Spinal cord (tissue), 10 donors: Measurements from ENCODE around the gene LMF2. TPM values are rescaled to one million over a fixed set of nuclear protein-coding genes. Genes with fewer than 3 reads are reported as not detected.

Experiments
- DNase-seq, 6 donors: peaks; one replicate each; pipeline versions ENCODE4 v3.0.0 to v3.0.0-alpha.2; 2013 to 2015; ENCODE audit warnings: low spot score in 6 of 6, low read depth in 4 of 6
- H3K27ac ChIP-seq: one replicate; pipeline ENCODE4 v1.5.1; 2013; ENCODE audit warnings: low read depth, low read length, control low read depth
- H3K27me3 ChIP-seq: one replicate; pipeline ENCODE4 v1.6.1; 2013; ENCODE audit warnings: low read length; ENCODE audit not compliant: control insufficient read depth, insufficient read depth
- H3K36me3 ChIP-seq: one replicate; pipeline ENCODE4 v1.6.1; 2013; ENCODE audit warnings: low read length; ENCODE audit not compliant: control insufficient read depth, insufficient read depth
- H3K4me1 ChIP-seq: one replicate; pipeline ENCODE4 v1.6.1; 2013; ENCODE audit warnings: low read length; ENCODE audit not compliant: control insufficient read depth, insufficient read depth
- H3K4me3 ChIP-seq: one replicate; pipeline ENCODE4 v1.5.1; 2013; ENCODE audit warnings: low read depth, low read length, control low read depth
- H3K9me3 ChIP-seq: one replicate; pipeline ENCODE4 v1.6.1; 2013; ENCODE audit warnings: low read length; ENCODE audit not compliant: control insufficient read depth, insufficient read depth
- WGBS: methylation state at CpG from one replicate; pipeline ENCODE4 v1.1.5; 2013; ENCODE audit warnings: missing lambda C conversion rate; ENCODE audit not compliant: insufficient coverage; 5-methylcytosine and 5-hydroxymethylcytosine counted together
- polyA plus RNA-seq, 2 donors: library from polyadenylated mRNA; unstranded; fragments of 120-200 nt; gene quantifications; one replicate each; pipeline ENCODE4 v1.2.1, GENCODE V29; 2013; ENCODE audit not compliant: insufficient read length in 2 of 2
- total RNA-seq, 2 donors: library from RNA; depleted of rRNA in 1 of 2; stranded (reverse); fragments of 120-200 nt in 1 of 2; fragments of >200 nt in 1 of 2; gene quantifications; one replicate each; pipeline versions ENCODE4 v1.2.3 to v1.2.4, GENCODE V29; 2013 to 2014
- donor health status: healthy.

The LMF2 gene
- total and polyA plus RNA-seq, 4 donors, result 16.0 to 69.6 (median 50.4) TPM

DNA sequence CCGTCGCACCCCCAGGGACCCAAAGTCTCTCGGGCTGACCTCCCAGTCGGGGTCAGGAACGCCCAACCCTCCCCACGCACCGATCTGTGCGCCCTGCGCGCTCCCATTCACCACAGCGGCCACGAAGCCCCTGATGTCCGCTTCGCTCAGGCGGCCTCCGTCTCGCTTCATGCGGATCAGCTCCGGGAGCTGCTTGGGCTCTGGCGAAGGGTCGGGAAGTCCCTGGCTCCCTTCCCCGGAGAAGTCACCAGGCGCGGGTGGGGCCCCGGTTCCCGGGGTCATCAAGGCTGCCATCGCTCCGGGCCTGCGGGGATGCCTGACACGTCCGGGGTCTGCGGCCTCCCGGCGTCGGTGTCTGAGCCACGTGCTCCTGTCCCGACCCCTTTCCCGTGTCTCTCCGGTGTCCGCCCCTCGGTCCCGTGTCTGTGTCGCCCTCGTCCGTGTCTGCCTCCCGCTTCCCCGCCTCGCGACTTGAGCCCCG is 22.0 kb upstream of the LMF2 start:
- Histone ChIP-seq H3K27me3 (peaks cover 56% of the 10 kb centered on the region), H3K27ac (no peak overlapping the region), H3K4me1 (peaks cover 55% of the 10 kb centered on the region), H3K4me3 (peak overlapping the region; percentile 9), H3K9me3 (no peaks in the 10 kb centered on the region), H3K36me3 (peaks cover 13% of the 10 kb centered on the region)
- WGBS, result 8% methylated on average over 50 of the region's 50 CpGs
- DNase-seq, result peak in 1 of 6 donors; percentile 29

GRCh38 chr22:50528682-50529415 is 21.3 kb upstream of the LMF2 start:
- no peak overlapping the region for H3K4me3 ChIP-seq

GRCh38 chr22:50527921-50528681 is 20.6 kb upstream of the LMF2 start:
- Histone ChIP-seq H3K27me3 (peaks cover 43% of the 10 kb centered on the region), H3K4me3 (no peak overlapping the region), H3K36me3 (peaks cover 26% of the 10 kb centered on the region), H3K9me3 (no peaks in the 10 kb centered on the region), H3K4me1 (peaks cover 65% of the 10 kb centered on the region), H3K27ac (no peak overlapping the region)
- 95% methylated on average over 11 of the region's 18 CpGs for WGBS
- DNase-seq, result no peak

More at GRCh38 chr22:50528682-50529415, 21.3 kb upstream of the LMF2 start:
- Histone ChIP-seq H3K36me3 (peaks cover 19% of the 10 kb centered on the region), H3K9me3 (no peaks in the 10 kb centered on the region), H3K27ac (no peak overlapping the region), H3K4me1 (peaks cover 61% of the 10 kb centered on the region), H3K27me3 (peaks cover 50% of the 10 kb centered on the region)
- no peak for DNase-seq
- 52% methylated on average over 15 of the region's 15 CpGs for WGBS

- Histone ChIP-seq H3K4me1 (peaks cover 60% of the 10 kb centered on the region), H3K9me3 (no peaks in the 10 kb centered on the region), H3K36me3 (peaks cover 36% of the 10 kb centered on the region), H3K27ac (no peak overlapping the region), H3K27me3 (peaks cover 33% of the 10 kb centered on the region), H3K4me3 (peak overlapping the region; percentile 48)
- WGBS, result 47% methylated on average over 24 of the region's 29 CpGs
- peak in 1 of 6 donors; percentile 27 for DNase-seq
These were observed 19.6 kb upstream of the LMF2 start for GRCh38 chr22:50526834-50527801.

DNA sequence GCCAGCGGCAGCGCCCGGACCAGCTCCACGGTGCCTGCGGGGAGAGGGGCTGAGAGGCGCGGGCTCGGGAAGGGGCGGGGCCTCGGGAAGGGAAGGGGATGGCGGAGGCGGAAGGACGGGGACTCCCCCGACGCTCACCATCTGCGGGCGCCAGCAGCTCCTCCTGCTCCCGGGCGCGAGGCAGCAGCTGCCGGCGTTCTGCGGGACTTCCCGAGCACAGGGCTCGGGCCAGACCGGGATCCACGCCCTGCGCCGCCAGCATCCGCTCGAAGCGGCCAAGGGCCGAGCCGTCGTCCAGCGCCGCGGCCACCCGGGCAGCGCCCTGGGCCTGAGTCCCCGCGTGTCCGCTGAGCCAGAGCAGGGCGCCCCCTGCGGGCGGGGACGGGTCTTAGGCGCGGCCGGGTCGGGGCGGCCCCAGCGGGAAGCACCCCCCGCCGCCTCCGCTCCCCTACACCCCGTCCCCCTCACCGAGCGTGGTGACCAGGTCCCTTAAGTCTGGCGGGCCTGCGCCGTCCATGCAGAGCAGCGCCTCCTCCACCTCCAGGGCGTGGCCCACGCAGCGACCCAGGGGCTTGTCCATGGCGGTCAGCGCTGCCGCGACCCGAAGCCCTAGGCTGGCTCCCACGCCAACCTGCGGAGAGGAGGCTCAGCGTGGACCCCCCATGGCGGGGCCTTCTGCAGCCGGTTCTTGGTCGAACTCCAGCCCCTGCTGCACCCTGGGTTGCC is 18.8 kb upstream of the LMF2 start:
- H3K9me3 ChIP-seq, result no peaks in the 10 kb centered on the region
- peak in 5 of 6 donors; percentile 53 to 95 (median 74) for DNase-seq
- peaks cover 51% of the 10 kb centered on the region for H3K4me1 ChIP-seq
- H3K27me3 ChIP-seq, result peaks cover 24% of the 10 kb centered on the region
- WGBS, result under 1% methylated on average over 77 of the region's 77 CpGs
- peak overlapping the region; percentile 85 for H3K27ac ChIP-seq
- H3K36me3 ChIP-seq, result peaks cover 44% of the 10 kb centered on the region
- H3K4me3 ChIP-seq, result peak overlapping the region; percentile 48

DNA sequence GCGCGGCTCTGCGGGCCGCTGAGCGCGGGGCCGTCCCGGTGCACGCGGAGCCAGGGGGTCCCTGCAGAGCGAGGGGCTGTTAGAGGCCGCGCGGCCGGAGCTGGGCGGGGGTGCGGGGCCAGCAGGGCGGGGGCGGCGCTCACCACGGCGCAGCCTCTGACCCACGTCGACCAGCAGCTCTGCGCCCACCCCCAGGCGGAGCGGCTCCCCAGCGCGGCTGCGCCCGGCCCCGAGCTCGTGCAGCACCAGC is 18.3 kb upstream of the LMF2 start:
- 0% methylated on average over 33 of the region's 33 CpGs for WGBS
- Histone ChIP-seq H3K36me3 (peaks cover 49% of the 10 kb centered on the region), H3K4me3 (peak overlapping the region; percentile 57), H3K27me3 (peaks cover 19% of the 10 kb centered on the region), H3K4me1 (peaks cover 46% of the 10 kb centered on the region), H3K9me3 (no peaks in the 10 kb centered on the region), H3K27ac (peak overlapping the region; percentile 85)
- DNase-seq, result no peak

- Histone ChIP-seq H3K4me3 (peak within 1 kb of the TSS; percentile 57), H3K4me1 (peaks cover 41% of the 10 kb centered on the region), H3K36me3 (peaks cover 54% of the 10 kb centered on the region), H3K27ac (peak within 1 kb of the TSS; percentile 85), H3K9me3 (no peaks in the 10 kb centered on the region), H3K27me3 (peaks cover 14% of the 10 kb centered on the region)
- WGBS, result under 1% methylated on average over 84 of the region's 84 CpGs
- DNase-seq, result peak; percentile 92 to 99 (median 96)
These were observed 17.8 kb upstream of the LMF2 start, which contains the start of gene SCO2 for GRCh38 chr22:50525104-50525857. TSS of gene SCO2 (minus strand) at chr22:50525598. CDS start at chr22:50524411, 1,187 bp downstream.

DNA sequence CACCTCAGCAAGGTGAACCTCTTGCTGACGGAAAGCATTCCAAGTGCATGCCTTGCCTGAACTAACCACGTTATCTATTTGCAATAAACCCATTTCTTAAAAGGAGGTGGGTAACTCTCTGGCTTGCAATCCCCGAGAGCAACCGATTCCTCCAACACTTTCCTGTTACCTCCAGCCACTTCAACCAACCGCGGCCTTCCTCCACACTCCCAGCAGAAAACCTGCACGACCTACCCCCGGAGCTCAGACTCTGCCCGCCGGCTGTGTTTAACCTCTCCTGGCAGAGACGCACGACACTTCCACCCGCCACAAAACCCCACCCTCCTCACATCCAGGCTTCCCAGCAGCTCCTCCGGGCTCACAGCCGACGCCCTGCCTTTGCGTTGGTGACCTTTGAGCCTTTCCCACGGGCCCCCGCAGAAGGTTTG is 17.2 kb upstream of the LMF2 start:
- H3K9me3 ChIP-seq, result no peaks in the 10 kb centered on the region
- no peak overlapping the region for H3K27ac ChIP-seq
- WGBS, result 19% methylated on average over 19 of the region's 19 CpGs
- DNase-seq, result no peak
- peaks cover 11% of the 10 kb centered on the region for H3K27me3 ChIP-seq
- H3K4me3 ChIP-seq, result peak overlapping the region; percentile 57
- H3K36me3 ChIP-seq, result peaks cover 60% of the 10 kb centered on the region
- peaks cover 38% of the 10 kb centered on the region for H3K4me1 ChIP-seq
